Astrocyte (in vitro differentiated cells and primary cell): ENCODE results near the gene EDNRA.

Experiments
- CTCF ChIP-seq: IDR thresholded peaks from 2 replicates; pipeline ENCODE4 v1.5.1; 2011; ENCODE audit warnings: low read depth, mild to moderate bottlenecking, inconsistent platforms, low read length, moderate library complexity; ENCODE audit not compliant: insufficient read depth
- EZH2 ChIP-seq: IDR thresholded peaks from 2 replicates; pipeline ENCODE4 v1.6.1; 2012; ENCODE audit warnings: mild to moderate bottlenecking, low read length, inconsistent platforms; ENCODE audit not compliant: insufficient read depth

GRCh38 chr4:147453561-147454141 is 27.2 kb upstream of the EDNRA start:
- TF ChIP-seq EZH2 (no peak), CTCF (no peak)
